SK-N-SH (cell line): ENCODE data around the gene GAS6. TPM values are rescaled to one million over a fixed set of nuclear protein-coding genes. Genes with fewer than 3 reads are reported as not detected.

Source experiments
- CTCF ChIA-PET: fragments of 300-600, 350-600 bp; formaldehyde crosslinking; extraction: SDS; loops from one replicate; lab custom pipeline; 2021; lab: Yijun Ruan, JAX
- POLR2A ChIA-PET: fragments of 350-600 bp; sonication (Branson Sonifier 250); formaldehyde crosslinking; extraction: SDS; loops from one replicate; lab custom pipeline; 2020; ENCODE audit warnings: antibody characterized with exemption, inconsistent platforms; lab: Yijun Ruan, JAX
- DNase-seq: peaks from one replicate; pipeline ENCODE4 v3.0.0; 2012
- H2AFZ ChIP-seq: fragments of 200-600 bp; sonication (generic); 2 replicates; pipeline ENCODE4 v1.8.1; 2016; ENCODE audit warnings: antibody characterized with exemption, mild to moderate bottlenecking, low read depth
- H3F3A ChIP-seq: fragments of 200-600 bp; sonication (generic); replicated peaks from 2 replicates; pipeline ENCODE3; 2016; ENCODE audit warnings: antibody characterized with exemption, mild to moderate bottlenecking; ENCODE audit not compliant: insufficient read depth
- H3K27ac ChIP-seq, 2 experiments: fragments of 200-500 bp in 1 of 2; fragments of 200-600 bp in 1 of 2; sonication (Bioruptor generic) in 1 of 2; sonication (generic), shearing (Covaris generic) in 1 of 2; 2 replicates each; pipeline versions ENCODE4 v1.5.1 to v1.6.1; 2014 to 2016; ENCODE audit warnings: low read depth in 2 of 2, inconsistent platforms in 1 of 2, low read length in 1 of 2, mild to moderate bottlenecking in 1 of 2, mixed read lengths in 1 of 2
- H3K27me3 ChIP-seq: fragments of 200-600 bp; sonication (generic), shearing (Covaris generic); 2 replicates; pipeline ENCODE4 v1.6.1; 2016; ENCODE audit warnings: mixed run types; ENCODE audit not compliant: insufficient read depth
- H3K36me3 ChIP-seq, 2 experiments: fragments of 200-500 bp in 1 of 2; fragments of 200-600 bp in 1 of 2; sonication (Bioruptor generic) in 1 of 2; sonication (generic) in 1 of 2; replicated peaks in 1 of 2; 2 replicates each; pipeline versions ENCODE3 to v1.5.1; 2014 to 2016; ENCODE audit warnings: low read length in 1 of 2, mild to moderate bottlenecking in 1 of 2; ENCODE audit not compliant: insufficient read depth in 2 of 2, control insufficient read depth in 1 of 2
- H3K4me1 ChIP-seq, 2 experiments: fragments of 200-500 bp in 1 of 2; fragments of 200-600 bp in 1 of 2; sonication (Bioruptor generic) in 1 of 2; sonication (generic), shearing (Covaris generic) in 1 of 2; 2 replicates each; pipeline versions ENCODE4 v1.5.1 to v1.6.1; 2014 to 2016; ENCODE audit warnings: low read depth in 1 of 2, low read length in 1 of 2, mixed run types in 1 of 2; ENCODE audit not compliant: insufficient read depth in 2 of 2, control insufficient read depth in 1 of 2
- H3K4me2 ChIP-seq: fragments of 200-600 bp; sonication (generic), shearing (Covaris generic); 2 replicates; pipeline ENCODE4 v1.6.1; 2017; ENCODE audit warnings: mixed run types
- H3K4me3 ChIP-seq, 2 experiments: fragments of 200-500 bp in 1 of 2; fragments of 200-600 bp in 1 of 2; sonication (Bioruptor generic) in 1 of 2; sonication (generic), shearing (Covaris generic) in 1 of 2; 2 replicates each; pipeline versions ENCODE4 v1.5.1 to v1.8.1; 2014 to 2016; ENCODE audit warnings: low read depth in 2 of 2, inconsistent platforms in 1 of 2, low read length in 1 of 2, mild to moderate bottlenecking in 1 of 2, mixed read lengths in 1 of 2, moderate library complexity in 1 of 2
- H3K79me2 ChIP-seq: fragments of 200-600 bp; sonication (generic); 2 replicates; pipeline ENCODE4 v1.8.1; 2017; ENCODE audit warnings: mild to moderate bottlenecking; ENCODE audit not compliant: insufficient read depth
- H3K9ac ChIP-seq: fragments of 200-600 bp; sonication (generic); 2 replicates; pipeline ENCODE4 v1.6.1; 2017; ENCODE audit warnings: mixed run types
- H3K9me2 ChIP-seq: fragments of 200-600 bp; sonication (generic); 2 replicates; pipeline ENCODE4 v1.6.1; 2017; ENCODE audit warnings: mixed run types
- H3K9me3 ChIP-seq: fragments of 200-600 bp; sonication (generic); 2 replicates; pipeline ENCODE4 v1.6.1; 2017; ENCODE audit warnings: mixed run types, mild to moderate bottlenecking, moderate library complexity
- H4K20me1 ChIP-seq: fragments of 200-600 bp; sonication (generic); 2 replicates; pipeline ENCODE4 v1.6.1; 2017; ENCODE audit warnings: mild to moderate bottlenecking, mixed run types; ENCODE audit not compliant: insufficient read depth
- CHD2 ChIP-seq: fragments of 150-350 bp; IDR thresholded peaks from 2 replicates; pipeline ENCODE4 v1.6.1; 2018; ENCODE audit warnings: low read length; ENCODE audit not compliant: partially characterized antibody
- CTCF ChIP-seq: fragments of 200-600 bp; sonication (generic); IDR thresholded peaks from 2 replicates; pipeline ENCODE4 v1.6.1; 2017; ENCODE audit warnings: antibody characterized with exemption, mild to moderate bottlenecking, moderate library complexity
- ELF1 ChIP-seq: IDR thresholded peaks from 2 replicates; pipeline ENCODE4 v1.4.0; 2012
- EP300 ChIP-seq, 2 experiments: IDR thresholded peaks; 2 replicates each; pipeline versions ENCODE4 v1.4.0 to v1.6.1; 2012; ENCODE audit warnings: borderline replicate concordance in 1 of 2, low read depth in 1 of 2, low read length in 1 of 2
- EZH2phosphoT487 ChIP-seq: fragments of 200-600 bp; sonication (generic); IDR thresholded peaks from 2 replicates; pipeline ENCODE4 v1.6.1; 2017; ENCODE audit warnings: low read depth, mixed run types, mild to moderate bottlenecking, antibody characterized with exemption, moderate library complexity, borderline replicate concordance
- FOSL2 ChIP-seq: IDR thresholded peaks from 2 replicates; pipeline ENCODE4 v1.4.0; 2012; ENCODE audit warnings: low read depth, mild to moderate bottlenecking, moderate library complexity, borderline replicate concordance
- FOXM1 ChIP-seq: IDR thresholded peaks from 2 replicates; pipeline ENCODE4 v1.4.0; 2012; ENCODE audit warnings: low read depth, mild to moderate bottlenecking
- GABPA ChIP-seq: IDR thresholded peaks from 2 replicates; pipeline ENCODE4 v1.4.0; 2012; ENCODE audit warnings: low read depth, mild to moderate bottlenecking
- MEF2A ChIP-seq: IDR thresholded peaks from 2 replicates; pipeline ENCODE4 v1.4.0; 2012; ENCODE audit warnings: low read depth, borderline replicate concordance
- MXI1 ChIP-seq: IDR thresholded peaks from 2 replicates; pipeline ENCODE4 v1.6.1; 2012; ENCODE audit warnings: mild to moderate bottlenecking, low read depth, low read length, improper control_type of control experiment
- NRF1 ChIP-seq: IDR thresholded peaks from 2 replicates; pipeline ENCODE4 v1.6.1; 2012; ENCODE audit warnings: low read depth, mild to moderate bottlenecking, low read length
- PBX3 ChIP-seq: IDR thresholded peaks from 2 replicates; pipeline ENCODE4; 2012
- POLR2AphosphoS5 ChIP-seq: IDR thresholded peaks from 2 replicates; pipeline ENCODE4 v1.6.1; 2012; ENCODE audit warnings: low read depth, low read length
- RCOR1 ChIP-seq: fragments of 150-350 bp; IDR thresholded peaks from 2 replicates; pipeline ENCODE4 v1.6.1; 2017; ENCODE audit warnings: antibody characterized with exemption, low read length
- RFX5 ChIP-seq: IDR thresholded peaks from 2 replicates; pipeline ENCODE4 v1.6.1; 2012; ENCODE audit warnings: mild to moderate bottlenecking, improper control_type of control experiment, low read length
- TAF1 ChIP-seq: IDR thresholded peaks from 2 replicates; pipeline ENCODE4 v1.6.1; 2012; ENCODE audit warnings: low read depth, mild to moderate bottlenecking, low read length, moderate library complexity, borderline replicate concordance
- TCF12 ChIP-seq: IDR thresholded peaks from 2 replicates; pipeline ENCODE4 v1.4.0; 2012
- TEAD4 ChIP-seq: IDR thresholded peaks from 2 replicates; pipeline ENCODE4 v1.4.0; 2012; ENCODE audit warnings: mild to moderate bottlenecking, borderline replicate concordance; ENCODE audit not compliant: insufficient read depth
- USF2 ChIP-seq: fragments of 150-350 bp; IDR thresholded peaks from 2 replicates; pipeline ENCODE4 v1.6.1; 2017; ENCODE audit warnings: antibody characterized with exemption, low read length, low read depth, borderline replicate concordance
- YY1 ChIP-seq: IDR thresholded peaks from 2 replicates; pipeline ENCODE4 v1.4.0; 2012; ENCODE audit warnings: low read depth, mild to moderate bottlenecking
- WGBS: methylation state at CpG from one replicate; pipeline ENCODE4 v1.1.6; 2017; ENCODE audit warnings: low lambda C conversion rate; 5-methylcytosine and 5-hydroxymethylcytosine counted together
- polyA plus RNA-seq, 3 experiments: library from polyadenylated mRNA; depleted of rRNA; stranded (reverse); fragments of >200 nt; gene quantifications; 2 replicates each; pipeline ENCODE4 v1.2.3, GENCODE V29; 2012
- TF ChIP-seq, protein P1 (sequence below): IDR thresholded peaks from 2 replicates; pipeline ENCODE4 v1.4.0; 2012; ENCODE audit warnings: low read depth, borderline replicate concordance
- TF ChIP-seq, protein P2 (sequence below): IDR thresholded peaks from 2 replicates; pipeline ENCODE4 v1.4.0; 2012; ENCODE audit warnings: low read depth

The GAS6 gene
- polyA plus RNA-seq, 1 of the 3 experiments (the other 2 are of a cell fraction), result 380 TPM

GRCh38 chr13:113888701-113889330 is 24.9 kb upstream of the GAS6 start:
- H3K4me3 ChIP-seq, result no peak overlapping the region
- H3K36me3 ChIP-seq, result no peaks in the 10 kb centered on the region
- H3K9me2 ChIP-seq, result no peaks in the 10 kb centered on the region
- CTCF ChIA-PET, result no interaction called here
- TF ChIP-seq YY1 (no peak), RCOR1 (no peak), FOSL2 (no peak), PBX3 (no peak), MXI1 (no peak), NRF1 (no peak), EZH2phosphoT487 (no peak), CHD2 (no peak), USF2 (no peak), TAF1 (no peak), ELF1 (no peak)
- no peaks in the 10 kb centered on the region for H4K20me1 ChIP-seq
- no peaks in the 10 kb centered on the region for H3K4me1 ChIP-seq
- H3K79me2 ChIP-seq, result no peaks in the 10 kb centered on the region
- no peak overlapping the region for H3K4me2 ChIP-seq
- no peaks in the 10 kb centered on the region for H3K27me3 ChIP-seq
- H3K9me3 ChIP-seq, result peaks cover 16% of the 10 kb centered on the region; the same call in 1 of the 2 replicates
- 85% methylated on average over 3 of the region's 4 CpGs for WGBS
- DNase-seq, result no peak
- POLR2A ChIA-PET, result no interaction called here
- H3F3A ChIP-seq, result no peaks in the 10 kb centered on the region
- H3K27ac ChIP-seq, result no peak overlapping the region
- H2AFZ ChIP-seq, result no peak overlapping the region
- no peak overlapping the region for H3K9ac ChIP-seq

GRCh38 chr13:113887700-113888201 is 23.9 kb upstream of the GAS6 start:
- Histone ChIP-seq H3K36me3 (no peaks in the 10 kb centered on the region), H3K9me2 (no peaks in the 10 kb centered on the region), H2AFZ (no peak overlapping the region), H3K9ac (no peak overlapping the region), H3K4me3 (no peak overlapping the region), H3K9me3 (peaks cover 7% of the 10 kb centered on the region; the same call in 1 of the 2 replicates), H3K27me3 (no peaks in the 10 kb centered on the region), H3K4me2 (no peak overlapping the region), H3K4me1 (no peaks in the 10 kb centered on the region), H4K20me1 (no peaks in the 10 kb centered on the region), H3K79me2 (no peaks in the 10 kb centered on the region), H3F3A (no peaks in the 10 kb centered on the region), H3K27ac (no peak overlapping the region)
- POLR2A ChIA-PET, result no interaction called here
- no peak for DNase-seq
- WGBS, result 86% methylated on average over 1 of the region's 1 CpG
- CTCF ChIA-PET, result no interaction called here
- TF ChIP-seq RFX5 (no peak), CTCF (no peak), FOXM1 (no peak), MEF2A (no peak), POLR2AphosphoS5 (no peak), TEAD4 (no peak), EP300 (IDR thresholded peaks at IDR 0.05; ENCODE audit: borderline replicate concordance in 1 of 2, low read depth in 1 of 2, low read length in 1 of 2) (no peak), TAF1 (no peak), PBX3 (no peak), TCF12 (no peak), GABPA (no peak), FOSL2 (no peak)
- TF ChIP-seq, protein P1, sequence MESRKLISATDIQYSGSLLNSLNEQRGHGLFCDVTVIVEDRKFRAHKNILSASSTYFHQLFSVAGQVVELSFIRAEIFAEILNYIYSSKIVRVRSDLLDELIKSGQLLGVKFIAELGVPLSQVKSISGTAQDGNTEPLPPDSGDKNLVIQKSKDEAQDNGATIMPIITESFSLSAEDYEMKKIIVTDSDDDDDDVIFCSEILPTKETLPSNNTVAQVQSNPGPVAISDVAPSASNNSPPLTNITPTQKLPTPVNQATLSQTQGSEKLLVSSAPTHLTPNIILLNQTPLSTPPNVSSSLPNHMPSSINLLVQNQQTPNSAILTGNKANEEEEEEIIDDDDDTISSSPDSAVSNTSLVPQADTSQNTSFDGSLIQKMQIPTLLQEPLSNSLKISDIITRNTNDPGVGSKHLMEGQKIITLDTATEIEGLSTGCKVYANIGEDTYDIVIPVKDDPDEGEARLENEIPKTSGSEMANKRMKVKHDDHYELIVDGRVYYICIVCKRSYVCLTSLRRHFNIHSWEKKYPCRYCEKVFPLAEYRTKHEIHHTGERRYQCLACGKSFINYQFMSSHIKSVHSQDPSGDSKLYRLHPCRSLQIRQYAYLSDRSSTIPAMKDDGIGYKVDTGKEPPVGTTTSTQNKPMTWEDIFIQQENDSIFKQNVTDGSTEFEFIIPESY, result no peak
- TF ChIP-seq, protein P2, sequence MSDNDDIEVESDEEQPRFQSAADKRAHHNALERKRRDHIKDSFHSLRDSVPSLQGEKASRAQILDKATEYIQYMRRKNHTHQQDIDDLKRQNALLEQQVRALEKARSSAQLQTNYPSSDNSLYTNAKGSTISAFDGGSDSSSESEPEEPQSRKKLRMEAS, result no peak
